ENCODE results near the gene MSMB. TPM values are rescaled to one million over a fixed set of nuclear protein-coding genes. Genes with fewer than 3 reads are reported as not detected.

MSMB gene
- total RNA-seq, 1 donor from 2014 or later = not detected

- no peak overlapping the region for H3K27ac ChIP-seq
- H3K9me3 ChIP-seq = no peaks in the 10 kb centered on the region
- H3K4me1 ChIP-seq = no peaks in the 10 kb centered on the region
- no peaks in the 10 kb centered on the region for H3K36me3 ChIP-seq
- DNase-seq (ENCODE audit: low spot score in 2 of 2) = no peak
- intact Hi-C loops (cut with DNase I) = no loop called here
- no peaks in the 10 kb centered on the region for H3K27me3 ChIP-seq
- H3K4me3 ChIP-seq = no peak overlapping the region
- TF ChIP-seq, protein P1, sequence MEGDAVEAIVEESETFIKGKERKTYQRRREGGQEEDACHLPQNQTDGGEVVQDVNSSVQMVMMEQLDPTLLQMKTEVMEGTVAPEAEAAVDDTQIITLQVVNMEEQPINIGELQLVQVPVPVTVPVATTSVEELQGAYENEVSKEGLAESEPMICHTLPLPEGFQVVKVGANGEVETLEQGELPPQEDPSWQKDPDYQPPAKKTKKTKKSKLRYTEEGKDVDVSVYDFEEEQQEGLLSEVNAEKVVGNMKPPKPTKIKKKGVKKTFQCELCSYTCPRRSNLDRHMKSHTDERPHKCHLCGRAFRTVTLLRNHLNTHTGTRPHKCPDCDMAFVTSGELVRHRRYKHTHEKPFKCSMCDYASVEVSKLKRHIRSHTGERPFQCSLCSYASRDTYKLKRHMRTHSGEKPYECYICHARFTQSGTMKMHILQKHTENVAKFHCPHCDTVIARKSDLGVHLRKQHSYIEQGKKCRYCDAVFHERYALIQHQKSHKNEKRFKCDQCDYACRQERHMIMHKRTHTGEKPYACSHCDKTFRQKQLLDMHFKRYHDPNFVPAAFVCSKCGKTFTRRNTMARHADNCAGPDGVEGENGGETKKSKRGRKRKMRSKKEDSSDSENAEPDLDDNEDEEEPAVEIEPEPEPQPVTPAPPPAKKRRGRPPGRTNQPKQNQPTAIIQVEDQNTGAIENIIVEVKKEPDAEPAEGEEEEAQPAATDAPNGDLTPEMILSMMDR (IDR thresholded peaks at IDR 0.05) = no peak
Measured at GRCh38 chr10:46048152-46048551, 2.1 kb upstream of the MSMB start.

GRCh38 chr10:46042527-46042926 lies 3.5 kb downstream of the MSMB start:
- DNase-seq (ENCODE audit: low spot score in 2 of 2) = no peak
- no peak overlapping the region for H3K27ac ChIP-seq
- no peak overlapping the region for H3K4me3 ChIP-seq
- H3K4me1 ChIP-seq = no peaks in the 10 kb centered on the region
- H3K36me3 ChIP-seq = no peaks in the 10 kb centered on the region
- no peaks in the 10 kb centered on the region for H3K27me3 ChIP-seq
- intact Hi-C loops (cut with DNase I) = no loop called here
- no peaks in the 10 kb centered on the region for H3K9me3 ChIP-seq
- TF ChIP-seq, protein P1 (IDR thresholded peaks at IDR 0.05) = no peak

DNA sequence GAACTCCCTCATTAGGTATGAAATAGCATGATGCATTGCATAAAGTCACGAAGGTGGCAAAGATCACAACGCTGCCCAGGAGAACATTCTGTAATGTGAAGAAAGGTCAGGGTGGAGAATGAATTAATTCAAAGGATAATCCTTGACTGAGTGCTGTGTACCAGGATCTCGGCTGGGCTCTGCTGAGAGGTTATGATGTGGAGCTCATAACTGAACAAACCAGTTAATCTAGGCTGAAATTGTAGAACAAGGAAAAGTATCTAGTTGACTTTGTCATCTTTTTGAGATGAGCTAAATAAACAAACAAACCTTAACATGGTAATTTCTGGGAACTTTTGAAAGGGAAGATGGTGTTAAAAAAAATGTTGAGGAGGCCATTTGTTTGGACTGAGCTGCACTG lies 6.1 kb downstream of the MSMB start:
- intact Hi-C loops (cut with DNase I) = no loop called here
- Histone ChIP-seq H3K4me3 (no peak overlapping the region), H3K9me3 (no peaks in the 10 kb centered on the region), H3K4me1 (no peaks in the 10 kb centered on the region), H3K27ac (no peak overlapping the region), H3K36me3 (no peaks in the 10 kb centered on the region), H3K27me3 (no peaks in the 10 kb centered on the region)
- TF ChIP-seq, protein P1 (IDR thresholded peaks at IDR 0.05) = no peak
- no peak for DNase-seq (ENCODE audit: low spot score in 2 of 2)

DNA sequence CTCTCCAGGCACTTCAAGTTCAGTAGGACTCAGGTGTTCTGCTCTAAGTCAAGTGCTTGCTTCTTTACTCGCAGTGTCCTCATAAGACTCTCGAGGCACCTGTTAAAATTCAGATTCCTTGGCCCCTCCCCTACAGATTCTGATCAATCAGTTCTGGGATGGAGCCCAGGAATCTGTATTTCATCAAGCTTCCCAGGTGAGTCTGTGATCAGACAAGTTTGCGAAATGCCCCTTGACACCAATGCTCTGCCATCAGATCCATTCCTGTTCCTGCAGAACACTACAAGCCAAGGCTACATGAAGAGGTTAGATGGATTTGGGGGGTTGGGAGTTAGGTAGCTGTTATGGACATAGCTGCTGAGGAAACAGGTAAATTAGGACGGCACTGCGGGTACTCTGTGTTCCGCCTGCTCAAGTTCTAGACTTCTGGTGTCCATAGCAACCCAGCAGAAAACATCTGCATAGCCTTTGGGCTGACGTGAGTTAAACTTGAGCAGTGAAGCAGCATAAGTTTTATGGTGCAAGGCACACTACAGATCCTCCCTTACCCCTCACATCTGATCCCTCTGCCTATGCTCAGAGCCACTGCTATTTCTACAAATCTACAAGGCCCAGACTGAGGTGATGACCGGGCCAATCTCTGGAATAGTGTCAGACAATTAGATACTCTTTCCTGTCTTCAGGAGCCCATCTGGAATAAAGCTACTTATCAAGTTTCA lies 8.8 kb downstream of the MSMB start:
- no peak overlapping the region for H3K4me3 ChIP-seq
- H3K27me3 ChIP-seq = no peaks in the 10 kb centered on the region
- intact Hi-C loops (cut with DNase I) = no loop called here
- no peaks in the 10 kb centered on the region for H3K36me3 ChIP-seq
- no peak for DNase-seq (ENCODE audit: low spot score in 2 of 2)
- TF ChIP-seq, protein P1 (IDR thresholded peaks at IDR 0.05) = no peak
- no peaks in the 10 kb centered on the region for H3K4me1 ChIP-seq
- no peak overlapping the region for H3K27ac ChIP-seq
- H3K9me3 ChIP-seq = no peaks in the 10 kb centered on the region

- Histone ChIP-seq H3K36me3 (no peaks in the 10 kb centered on the region), H3K9me3 (no peaks in the 10 kb centered on the region), H3K27me3 (no peaks in the 10 kb centered on the region), H3K4me3 (no peak overlapping the region), H3K27ac (no peak overlapping the region), H3K4me1 (no peaks in the 10 kb centered on the region)
- no peak for DNase-seq (ENCODE audit: low spot score in 2 of 2)
- TF ChIP-seq, protein P1 (IDR thresholded peaks at IDR 0.05) = no peak
- intact Hi-C loops (cut with DNase I) = no loop called here
Measured at GRCh38 chr10:46035923-46036849, 9.9 kb downstream of the MSMB start.

Data from ascending aorta (tissue), 2 donors.